ENCODE results near the gene GMDS. TPM values are rescaled to one million over a fixed set of nuclear protein-coding genes. Genes with fewer than 3 reads are reported as not detected.

GMDS gene
- total RNA-seq, 1 experiment from 2014 or later, result 27.6 TPM

DNA sequence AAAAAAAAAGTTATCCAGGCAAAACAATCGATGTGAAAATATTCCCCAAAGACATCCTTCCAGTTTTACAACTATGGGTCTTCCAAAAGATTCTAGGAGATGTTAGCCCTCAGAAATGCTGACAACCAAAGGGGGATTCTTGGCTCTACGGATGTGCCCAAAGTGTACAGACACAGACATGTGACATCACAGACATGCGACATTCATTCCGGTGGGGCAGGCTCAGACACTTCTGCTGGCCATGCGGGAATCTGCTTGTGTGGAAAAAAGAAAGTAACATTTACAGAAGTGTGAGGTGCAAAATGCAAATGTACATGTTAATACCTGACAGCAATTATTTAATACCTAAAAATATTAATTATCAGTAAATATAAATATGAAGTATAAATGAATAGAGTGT lies 367.1 kb downstream of the GMDS start:
- Histone ChIP-seq H3K4me2 (ENCODE audit: insufficient read depth, insufficient read length, low read length) (no peak overlapping the region), H3K23me2 (ENCODE audit: insufficient read length, low read depth, low read length, poor library complexity, severe bottlenecking) (no peaks in the 10 kb centered on the region), H3K27me3 (ENCODE audit: insufficient read depth, low read length) (no peaks in the 10 kb centered on the region), H3K79me1 (ENCODE audit: insufficient read depth, low read depth, low read length, poor library complexity, severe bottlenecking) (no peaks in the 10 kb centered on the region), H2BK12ac (ENCODE audit: insufficient read length, low read depth, low read length) (no peak overlapping the region), H4K91ac (ENCODE audit: insufficient read length, low read depth, low read length) (no peak overlapping the region), H4K20me1 (ENCODE audit: control insufficient read depth, insufficient read depth, insufficient read length) (no peaks in the 10 kb centered on the region), H3K4me1 (ENCODE audit: insufficient read depth, low read length) (no peaks in the 10 kb centered on the region), H2AK5ac (ENCODE audit: insufficient read length, low read length) (no peak overlapping the region), H3K14ac (ENCODE audit: insufficient read depth, low read length) (no peak overlapping the region), H3K23ac (ENCODE audit: insufficient read length, low read depth, low read length) (no peak overlapping the region), H3K27ac (ENCODE audit: insufficient read length, low read depth, low read length) (no peak overlapping the region), H3K9ac (ENCODE audit: extremely low read depth, insufficient read length, low read length) (no peak overlapping the region), H3K79me2 (ENCODE audit: insufficient read depth, low read length) (no peaks in the 10 kb centered on the region), H2BK5ac (ENCODE audit: insufficient read length, low read length) (no peak overlapping the region), H2BK120ac (ENCODE audit: low read depth, low read length, poor library complexity, severe bottlenecking) (no peak overlapping the region), H2AFZ (ENCODE audit: low read length) (no peak overlapping the region), H3T11ph (ENCODE audit: low read length) (no peak overlapping the region), H3K18ac (ENCODE audit: insufficient read length, low read depth, low read length) (no peak overlapping the region), H4K8ac (replicated peaks; ENCODE audit: insufficient read length, low read depth, low read length) (no peak overlapping the region), H3K9me3 (ENCODE audit: control insufficient read depth, low read depth, low read length) (no peaks in the 10 kb centered on the region), H2BK15ac (ENCODE audit: low read depth, low read length) (no peak overlapping the region), H4K5ac (ENCODE audit: insufficient read length, low read depth, low read length) (no peak overlapping the region), H3K56ac (ENCODE audit: insufficient read length, low read depth, low read length) (no peak overlapping the region), H2BK20ac (ENCODE audit: low read depth, low read length, poor library complexity, severe bottlenecking) (no peak overlapping the region), H3K4ac (ENCODE audit: low read depth, low read length) (no peak overlapping the region)
- peaks cover 5% of the 10 kb centered on the region in 2 experiments for H3K4me1 Mint-ChIP-seq
- no peaks in the 10 kb centered on the region for H3K27me3 Mint-ChIP-seq (ENCODE audit: low read depth)
- no CpG with 5 or more reads among the region's 5 CpGs for WGBS (ENCODE audit: extremely low coverage, insufficient read length, low lambda C conversion rate)
- H3K36me3 Mint-ChIP-seq (ENCODE audit: insufficient read depth in 1 of 3, low read depth in 3 of 3), result no peaks in the 10 kb centered on the region
- H3K27ac Mint-ChIP-seq, result no peak overlapping the region
- H3K9me3 Mint-ChIP-seq, result no peaks in the 10 kb centered on the region
- no peak overlapping the region for H3K4me3 Mint-ChIP-seq
- no peak for DNase-seq
- no peak for TF ChIP-seq CTCF (conservative IDR thresholded peaks at IDR 0.05)
